K562 (cell line): ENCODE measurements around the gene BTBD2. TPM values are rescaled to one million over a fixed set of nuclear protein-coding genes. Genes with fewer than 3 reads are reported as not detected.
A peak's percentile ranks its signal among the peaks of the same experiment; 100 is the strongest.

Experiments used
- ATAC-seq: fragments of 200-7000 bp; cut with Tn5 transposase; 3 replicates; pipeline ENCODE4 v1.9.1; 2020; ENCODE audit warnings: moderate library complexity
- BruUV-seq: library from RNA; stranded (reverse); fragments of 400-500 nt; replicated peaks from 2 replicates; lab custom pipeline; 2021; lab: Mats Ljungman, UMichigan
- CTCF ChIA-PET: fragments of 300-600 bp; formaldehyde crosslinking; extraction: SDS; loops from one replicate; lab custom pipeline; 2021; ENCODE audit warnings: low intra/inter-chr PET ratio; lab: Yijun Ruan, JAX
- POLR2A ChIA-PET: fragments of 300-600, 350-650 bp; sonication (Branson Sonifier 250); formaldehyde crosslinking; extraction: SDS; loops from one replicate; lab custom pipeline; 2021; ENCODE audit warnings: antibody characterized with exemption, inconsistent platforms; lab: Yijun Ruan, JAX
- DNase-seq, 4 experiments: peaks; one replicate each; pipeline versions ENCODE4 v3.0.0 to v3.0.0-alpha.2; 2011 to 2018; ENCODE audit warnings: low spot score in 3 of 4, mixed read lengths in 3 of 4; ENCODE audit errors: extremely low read depth in 1 of 4
- FAIRE-seq: peaks from 2 replicates; lab custom pipeline; 2011; peaks lifted over from hg19 to GRCh38; lab: Jason Lieb, UNC
- H2AFZ ChIP-seq: 2 replicates; pipeline ENCODE4 v1.6.0; 2011; ENCODE audit warnings: low read depth, low read length, control low read depth, inconsistent platforms
- H3K27ac ChIP-seq: fragments of 200-600 bp; 3 replicates; pipeline ENCODE4 v1.8.0; 2011; ENCODE audit warnings: low read depth, mild to moderate bottlenecking, control low read depth, inconsistent platforms, low read length, moderate library complexity, mixed read lengths; ENCODE audit errors: extremely low read depth
- H3K27me3 ChIP-seq, 2 experiments: fragments of 300-600 bp in 1 of 2; 2 replicates in 1 of 2; 3 replicates in 1 of 2; pipeline versions ENCODE4 v1.6.0 to v1.8.0; 2011; ENCODE audit warnings: inconsistent platforms in 2 of 2, low read length in 2 of 2, mild to moderate bottlenecking in 1 of 2, mixed read lengths in 1 of 2, moderate library complexity in 1 of 2; ENCODE audit not compliant: control insufficient read depth in 2 of 2, insufficient read depth in 2 of 2
- H3K36me3 ChIP-seq: fragments of 300-600 bp; 3 replicates; pipeline ENCODE4 v1.8.0; 2011; ENCODE audit warnings: mild to moderate bottlenecking, low read length, inconsistent platforms; ENCODE audit not compliant: control insufficient read depth, insufficient read depth
- H3K4me1 ChIP-seq, 2 experiments: fragments of 200-600 bp in 1 of 2; replicated peaks in 1 of 2; 2 replicates in 1 of 2; 3 replicates in 1 of 2; pipeline versions ENCODE4 v1.5.1 to v1.8.0; 2011; ENCODE audit warnings: inconsistent platforms in 2 of 2, low read length in 2 of 2, mild to moderate bottlenecking in 1 of 2, mixed read lengths in 1 of 2, moderate library complexity in 1 of 2; ENCODE audit not compliant: control insufficient read depth in 2 of 2, insufficient read depth in 2 of 2
- H3K4me2 ChIP-seq: 2 replicates; pipeline ENCODE4 v1.6.1; 2011; ENCODE audit warnings: low read length, control low read depth, inconsistent platforms, mixed read lengths; ENCODE audit not compliant: insufficient read depth
- H3K4me3 ChIP-seq: fragments of 200-600 bp; sonication (generic), shearing (Covaris generic); 2 replicates; pipeline ENCODE4 v1.5.1; 2016; ENCODE audit warnings: control low read depth, inconsistent platforms
- H3K79me2 ChIP-seq: fragments of 200-600 bp; 3 replicates; pipeline ENCODE4 v1.8.0; 2011; ENCODE audit warnings: low read length, inconsistent platforms; ENCODE audit not compliant: control insufficient read depth, insufficient read depth
- H3K9ac ChIP-seq, 2 experiments: 2 replicates each; pipeline versions ENCODE4 v1.6.0 to v1.6.1; 2011; ENCODE audit warnings: low read depth in 2 of 2, low read length in 2 of 2, control low read depth in 1 of 2, inconsistent platforms in 1 of 2, mild to moderate bottlenecking in 1 of 2, mixed read lengths in 1 of 2; ENCODE audit not compliant: insufficient read depth in 1 of 2
- H3K9me1 ChIP-seq: one replicate; pipeline ENCODE4 v1.6.0; 2011; ENCODE audit warnings: inconsistent platforms, mild to moderate bottlenecking, low read length, moderate library complexity; ENCODE audit not compliant: control insufficient read depth, insufficient read depth
- H3K9me3 ChIP-seq: replicated peaks from 2 replicates; pipeline ENCODE4 v1.5.1; 2011; ENCODE audit warnings: low read depth, low read length, inconsistent platforms; ENCODE audit not compliant: control insufficient read depth, insufficient read depth
- H4K20me1 ChIP-seq: replicated peaks from 2 replicates; pipeline ENCODE4 v1.6.1; 2011; ENCODE audit warnings: low read length, inconsistent platforms, mixed read lengths; ENCODE audit not compliant: control insufficient read depth, insufficient read depth
- BACH1 ChIP-seq: fragments of 200-800 bp; sonication (Bioruptor generic); IDR thresholded peaks from 2 replicates; pipeline ENCODE4 v1.6.1; 2016; ENCODE audit warnings: missing genetic modification characterization, missing compliant biosample characterization
- CC2D1A ChIP-seq: fragments of 450-650 bp; IDR thresholded peaks from 2 replicates; pipeline ENCODE4 v1.6.1; 2017; ENCODE audit warnings: mild to moderate bottlenecking
- HNRNPLL ChIP-seq: fragments of 200-400 bp; formaldehyde crosslinking; IDR thresholded peaks from 2 replicates; pipeline ENCODE4 v1.6.1; 2017; ENCODE audit warnings: low read length, low read depth, mild to moderate bottlenecking; ENCODE audit not compliant: poor library complexity, severe bottlenecking
- JUNB ChIP-seq: fragments of 450-650 bp; formaldehyde crosslinking; conservative IDR thresholded peaks from 2 replicates; pipeline ENCODE4 v1.4.0; 2020; ENCODE audit warnings: mild to moderate bottlenecking
- MAFF ChIP-seq: IDR thresholded peaks from 2 replicates; pipeline ENCODE4 v1.6.1; 2012; ENCODE audit warnings: low read length, improper control_type of control experiment
- NFATC3 ChIP-seq: fragments of 450-650 bp; IDR thresholded peaks from 2 replicates; pipeline ENCODE4 v1.6.1; 2017; ENCODE audit warnings: mild to moderate bottlenecking
- POLR2G ChIP-seq: fragments of 200-400 bp; formaldehyde crosslinking; IDR thresholded peaks from 2 replicates; pipeline ENCODE4 v1.6.1; 2017; ENCODE audit warnings: low read depth, mild to moderate bottlenecking, antibody characterized with exemption, low read length, moderate library complexity
- POLR3A ChIP-seq: IDR thresholded peaks from 2 replicates; pipeline ENCODE4 v1.6.1; 2011; ENCODE audit warnings: borderline replicate concordance, mild to moderate bottlenecking, moderate library complexity; ENCODE audit not compliant: insufficient read length, insufficient read depth; ENCODE audit errors: extremely low read depth
- PPARD ChIP-seq: fragments of 250-450 bp; sonication (Bioruptor Pico); IDR thresholded peaks from 2 replicates; pipeline ENCODE4 v1.8.0; 2022; ENCODE audit warnings: inconsistent platforms, mild to moderate bottlenecking, moderate library complexity
- RB1 ChIP-seq: fragments of 450-650 bp; IDR thresholded peaks from 2 replicates; pipeline ENCODE4 v1.6.1; 2017; ENCODE audit warnings: low read depth, mild to moderate bottlenecking
- RBM22 ChIP-seq: fragments of 200-400 bp; formaldehyde crosslinking; IDR thresholded peaks from 2 replicates; pipeline ENCODE4 v1.6.1; 2018; ENCODE audit warnings: low read length, low read depth; ENCODE audit not compliant: poor library complexity, severe bottlenecking
- RUNX1 ChIP-seq: sonication (generic); IDR thresholded peaks from 2 replicates; pipeline ENCODE4 v1.6.1; 2016; ENCODE audit warnings: antibody characterized with exemption, low read depth
- SAFB2 ChIP-seq: fragments of 200-400 bp; formaldehyde crosslinking; IDR thresholded peaks from 2 replicates; pipeline ENCODE4 v1.6.1; 2018; ENCODE audit warnings: borderline replicate concordance, low read length, low read depth, moderate library complexity; ENCODE audit not compliant: severe bottlenecking
- ZBTB7A ChIP-seq: IDR thresholded peaks from 2 replicates; pipeline ENCODE4 v1.6.1; 2011; ENCODE audit warnings: low read depth, mild to moderate bottlenecking, low read length, moderate library complexity, borderline replicate concordance; ENCODE audit not compliant: control insufficient read depth
- ZNF175 ChIP-seq: fragments of 200-800 bp; sonication (Bioruptor generic); IDR thresholded peaks from 2 replicates; pipeline ENCODE4 v1.6.1; 2016; ENCODE audit warnings: low read depth, mild to moderate bottlenecking, missing genetic modification characterization, missing compliant biosample characterization
- WGBS: fragments of 100-300 bp; shearing (Covaris generic); methylation state at CpG from one replicate; pipeline ENCODE4 v1.1.6; 2016; ENCODE audit warnings: low coverage, mixed read lengths; ENCODE audit not compliant: insufficient coverage; ENCODE audit errors: missing lambda C conversion rate; 5-methylcytosine and 5-hydroxymethylcytosine counted together
- in situ Hi-C: fragments of 300-500 bp; cut with MboI; formaldehyde crosslinking; loops from 4 replicates; pipeline ENCODE4 v1.15.0; 2018; ENCODE audit warnings: inconsistent platforms, mixed read lengths
- intact Hi-C: fragments of 100-400 bp; cut with micrococcal nuclease; formaldehyde crosslinking; loops from 2 replicates; pipeline ENCODE4 v1.14.2; 2022
- polyA plus RNA-seq, 8 experiments: library from polyadenylated mRNA; depleted of rRNA in 4 of 8; stranded (reverse) in 5 of 8; unstranded in 3 of 8; fragments of >200 nt; fragmentation: Nextera tagmentation in 2 of 8; fragmentation: Illumina TruSeq in 1 of 8; extraction: Ambion mirVana in 2 of 8; extraction: Trizol in 1 of 8; gene quantifications; 2 replicates each; pipeline versions ENCODE4 v1.2.1 to v1.2.3, GENCODE V29; 2011 to 2014; ENCODE audit warnings: inconsistent platforms in 1 of 8, missing spikeins in 1 of 8
- total RNA-seq, 7 experiments: library from RNA; depleted of rRNA in 6 of 7; stranded (reverse); fragments of >200 nt in 6 of 7; fragmentation: Illumina TruSeq in 2 of 7; extraction: Trizol in 2 of 7; gene quantifications; 2 replicates each; pipeline versions ENCODE4 v1.2.1 to v1.2.3, GENCODE V29; 2011 to 2021; ENCODE audit warnings: low replicate concordance in 1 of 7
- TF ChIP-seq, protein P1 (sequence below): fragments of 200-800 bp; sonication (Bioruptor generic); IDR thresholded peaks from 2 replicates; pipeline ENCODE4 v1.6.1; 2017; ENCODE audit warnings: missing genetic modification characterization, missing compliant biosample characterization
- TF ChIP-seq, protein P2 (sequence below): sonication (generic); formaldehyde crosslinking; IDR thresholded peaks from 2 replicates; pipeline ENCODE4 v1.8.1; 2023; ENCODE audit warnings: mild to moderate bottlenecking, missing genetic modification reagents

Gene BTBD2
- total and polyA plus RNA-seq, 9 of the 15 experiments (the other 6 are each of a cell fraction or from before 2014, with no cell fraction given) = 0.10 to 15.6 (median 6.9) TPM

DNA sequence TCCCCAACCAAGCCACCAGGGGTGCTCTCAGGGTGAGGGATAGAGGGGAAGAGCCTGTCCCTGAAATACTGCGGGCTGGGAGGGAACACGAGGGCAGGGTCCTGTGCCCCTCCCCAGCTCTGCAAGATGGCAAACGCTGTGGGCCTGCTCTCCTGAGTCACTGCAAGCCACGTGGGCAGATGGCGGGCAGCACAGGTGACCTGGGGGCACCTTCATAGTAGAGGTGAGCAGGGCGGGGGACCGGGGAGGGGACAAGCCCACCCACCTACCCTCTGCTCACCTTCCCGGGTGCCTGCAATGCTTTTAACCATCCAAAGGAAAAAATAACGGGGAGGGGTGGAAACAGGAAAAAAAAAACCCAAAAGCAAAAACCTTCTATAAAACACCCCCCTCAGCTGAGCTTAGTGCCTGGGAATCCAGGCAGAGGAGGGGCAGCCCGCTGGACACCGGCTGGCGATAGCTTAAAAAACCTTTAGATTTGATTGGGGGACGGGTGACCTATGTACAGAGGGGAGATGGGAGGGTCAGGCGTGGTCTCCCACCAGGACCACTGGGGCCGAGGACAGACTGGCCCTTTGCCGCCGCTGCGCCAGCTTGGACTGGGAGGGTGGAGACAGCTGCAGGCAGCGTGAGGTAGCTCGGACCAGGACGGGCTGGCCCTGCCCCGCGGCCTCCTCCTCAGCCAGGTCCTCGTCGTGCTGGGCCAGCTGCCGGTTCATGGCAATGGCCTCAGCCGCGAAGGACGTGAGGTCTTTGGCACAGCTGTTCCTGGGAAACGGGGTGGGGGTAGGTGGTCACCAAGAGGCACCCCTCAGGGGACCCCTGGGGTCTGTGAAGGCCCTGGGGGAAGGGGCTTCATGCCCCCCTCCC lies 23.8 kb upstream of the BTBD2 start:
- Histone ChIP-seq H3K4me3 (no peak overlapping the region), H3K27me3 (no peaks in the 10 kb centered on the region), H4K20me1 (peaks cover 16% of the 10 kb centered on the region; the same call in 1 of the 2 replicates), H3K9ac (peak overlapping the region in 1 of 2 experiments; percentile 36; a peak in 2 of 4 replicates), H3K27ac (no peak overlapping the region), H3K9me1 (no peaks in the 10 kb centered on the region), H3K79me2 (peaks cover 11% of the 10 kb centered on the region), H3K9me3 (peaks cover 7% of the 10 kb centered on the region), H3K36me3 (peaks cover 62% of the 10 kb centered on the region; the same call in 2 of the 3 replicates), H3K4me2 (no peak overlapping the region), H3K4me1 (peaks cover 21 to 75% of the 10 kb centered on the region in 2 experiments), H2AFZ (no peak overlapping the region)
- ChIA-PET CTCF (no interaction called here), POLR2A (interaction anchor here (0.8 to 2.7 kb wide), 4 partner anchors 9 to 37 kb away, joined by 3 to 18 read pairs (median 6); no protein-coding TSS in a partner anchor)
- ATAC-seq (no peak), DNase-seq (peak in 2 of 4 experiments; percentile 31 to 35), FAIRE-seq (no peak)
- in situ Hi-C loops = no loop called here
- intact Hi-C loops = no loop called here
- WGBS = 94% methylated on average over 13 of the region's 30 CpGs
- BruUV-seq = no TSS peak
- TF ChIP-seq ZNF175 (no peak), JUNB (CRISPR knock-in tag) (no peak), HNRNPLL (peak; percentile 19), BACH1 (tag) (no peak), PPARD (CRISPR knock-in tag) (no peak), NFATC3 (no peak), RB1 (no peak), ZBTB7A (peak; percentile 44; the same call in 1 of the 2 replicates), POLR3A (no peak), MAFF (no peak), CC2D1A (no peak), SAFB2 (no peak), POLR2G (peak; percentile 60; the same call in 1 of the 2 replicates), RUNX1 (no peak), RBM22 (peak; percentile 16)
- TF ChIP-seq, protein P1, sequence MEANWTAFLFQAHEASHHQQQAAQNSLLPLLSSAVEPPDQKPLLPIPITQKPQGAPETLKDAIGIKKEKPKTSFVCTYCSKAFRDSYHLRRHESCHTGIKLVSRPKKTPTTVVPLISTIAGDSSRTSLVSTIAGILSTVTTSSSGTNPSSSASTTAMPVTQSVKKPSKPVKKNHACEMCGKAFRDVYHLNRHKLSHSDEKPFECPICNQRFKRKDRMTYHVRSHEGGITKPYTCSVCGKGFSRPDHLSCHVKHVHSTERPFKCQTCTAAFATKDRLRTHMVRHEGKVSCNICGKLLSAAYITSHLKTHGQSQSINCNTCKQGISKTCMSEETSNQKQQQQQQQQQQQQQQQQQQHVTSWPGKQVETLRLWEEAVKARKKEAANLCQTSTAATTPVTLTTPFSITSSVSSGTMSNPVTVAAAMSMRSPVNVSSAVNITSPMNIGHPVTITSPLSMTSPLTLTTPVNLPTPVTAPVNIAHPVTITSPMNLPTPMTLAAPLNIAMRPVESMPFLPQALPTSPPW (CRISPR knock-in tag) = 0 out of 2 replicates have a peak, but pooled peaks have one; percentile 4
- TF ChIP-seq, protein P2, sequence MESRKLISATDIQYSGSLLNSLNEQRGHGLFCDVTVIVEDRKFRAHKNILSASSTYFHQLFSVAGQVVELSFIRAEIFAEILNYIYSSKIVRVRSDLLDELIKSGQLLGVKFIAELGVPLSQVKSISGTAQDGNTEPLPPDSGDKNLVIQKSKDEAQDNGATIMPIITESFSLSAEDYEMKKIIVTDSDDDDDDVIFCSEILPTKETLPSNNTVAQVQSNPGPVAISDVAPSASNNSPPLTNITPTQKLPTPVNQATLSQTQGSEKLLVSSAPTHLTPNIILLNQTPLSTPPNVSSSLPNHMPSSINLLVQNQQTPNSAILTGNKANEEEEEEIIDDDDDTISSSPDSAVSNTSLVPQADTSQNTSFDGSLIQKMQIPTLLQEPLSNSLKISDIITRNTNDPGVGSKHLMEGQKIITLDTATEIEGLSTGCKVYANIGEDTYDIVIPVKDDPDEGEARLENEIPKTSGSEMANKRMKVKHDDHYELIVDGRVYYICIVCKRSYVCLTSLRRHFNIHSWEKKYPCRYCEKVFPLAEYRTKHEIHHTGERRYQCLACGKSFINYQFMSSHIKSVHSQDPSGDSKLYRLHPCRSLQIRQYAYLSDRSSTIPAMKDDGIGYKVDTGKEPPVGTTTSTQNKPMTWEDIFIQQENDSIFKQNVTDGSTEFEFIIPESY (CRISPR knock-in tag) = 0 out of 2 replicates have a peak, but pooled peaks have one; percentile 41
